ENCODE measurements around the gene PRPH. TPM values are rescaled to one million over a fixed set of nuclear protein-coding genes. Genes with fewer than 3 reads are reported as not detected.

PRPH gene
- total and polyA plus RNA-seq, 2 donors (not counting 1 experiment from before 2014, with no cell fraction given), result not detected

DNA sequence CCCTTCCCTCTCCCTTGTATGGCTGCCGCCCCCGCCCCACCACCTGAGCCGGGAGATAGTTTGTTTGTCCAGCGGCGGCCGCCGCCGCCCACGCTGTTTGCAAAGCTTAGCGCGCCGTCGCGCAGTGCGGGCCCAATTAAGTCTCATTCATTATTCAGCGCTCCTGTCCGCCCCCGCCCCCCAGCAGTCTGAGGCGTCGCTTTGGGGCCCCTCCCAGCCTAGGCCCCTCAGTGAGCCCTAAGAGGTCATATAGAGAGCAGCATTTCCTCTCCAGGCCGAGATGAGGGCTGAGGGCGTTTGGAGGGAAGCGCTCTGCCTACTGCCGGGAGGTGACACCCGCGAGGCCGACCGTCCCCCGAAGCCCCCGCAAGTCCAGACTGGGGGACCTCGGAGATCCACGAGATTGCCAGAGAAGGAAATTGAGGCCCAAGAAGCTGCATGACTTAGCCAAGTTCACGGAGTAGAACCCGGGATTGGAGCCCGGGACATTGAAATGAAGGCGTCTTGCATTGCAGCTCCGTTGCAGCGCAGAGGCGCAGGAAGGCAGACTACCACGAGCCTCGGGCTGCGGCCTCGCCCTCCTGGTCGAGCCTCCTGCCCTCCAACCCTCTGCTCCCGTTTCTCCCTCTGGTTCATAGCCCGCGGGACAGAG lies 51.8 kb downstream of the PRPH start, which contains the start of gene DNAJC22:
Gene DNAJC22 (plus strand): TSS at position 230 of the 652 bp plus-strand sequence. CDS start 1,985 bp downstream, outside the sequence.
- CTCF ChIA-PET, result interaction anchor here (0.6 to 22.4 kb wide), 17 partner anchors 11 to 283 kb away, joined by 3 to 729 read pairs (median 7); partner anchors contain the start of genes C1QL4, KCNH3, PRPH and SPATS2
- H3K4me1 Mint-ChIP-seq, result peaks cover 57% of the 10 kb centered on the region

More for the DNA sequence above, 51.8 kb downstream of the PRPH start, which contains the start of gene DNAJC22:
- H3K9ac ChIP-seq (ENCODE audit: low read length), result peak within 1 kb of the TSS; percentile 39
- H2AFZ ChIP-seq (ENCODE audit: insufficient read depth, low read depth, low read length, poor library complexity, severe bottlenecking), result peak within 1 kb of the TSS; percentile 53
- POLR2A ChIA-PET, result interaction anchor here (0.6 to 2.0 kb wide), 3 partner anchors 20 to 276 kb away, joined by 5 to 9 read pairs (median 8); partner anchors contain the start of genes SPATS2 and TROAP
- 1% methylated on average over 46 of the region's 47 CpGs for WGBS (ENCODE audit: insufficient coverage)
- Mint-ChIP-seq H3K27me3 (peaks cover 49% of the 10 kb centered on the region), H3K27ac (peak within 1 kb of the TSS; percentile 27), H3K4me3 (peak within 1 kb of the TSS; percentile 90), H3K9me3 (ENCODE audit: insufficient read depth) (no peaks in the 10 kb centered on the region)
- H3K27me3 ChIP-seq (replicated peaks in 1 of 4; ENCODE audit: control extremely low read depth in 1 of 4, control insufficient read depth in 3 of 4, insufficient read depth in 4 of 4, low read length in 3 of 4), result peaks cover 0 to 87% (median 63%) of the 10 kb centered on the region in 4 experiments
- intact Hi-C loops (cut with micrococcal nuclease), result loop anchor here (1.0 to 10.0 kb wide), 5 partner anchors 9 to 498 kb away; partner anchors contain the start of genes BCDIN3D, C1QL4 and DHH
- peak within 1 kb of the TSS; percentile 80 for H3K4me2 ChIP-seq (replicated peaks; ENCODE audit: low read depth, low read length, poor library complexity, severe bottlenecking)
- peaks cover 24% of the 10 kb centered on the region for H4K20me1 ChIP-seq (ENCODE audit: control insufficient read depth, insufficient read depth, low read length, poor library complexity, severe bottlenecking)
- H3K4me1 ChIP-seq (ENCODE audit: control insufficient read depth in 2 of 2, insufficient read depth in 2 of 2, low read length in 2 of 2), result peaks cover 64 to 67% of the 10 kb centered on the region in 2 donors
- H3K79me2 ChIP-seq (ENCODE audit: control insufficient read depth, insufficient read depth, low read length), result no peaks in the 10 kb centered on the region
- H3K27ac ChIP-seq (ENCODE audit: low read length in 2 of 2), result no peak within 1 kb of the TSS
- peak within 1 kb of the TSS; percentile 11 to 61 (median 39) for H3K4me3 ChIP-seq (ENCODE audit: control extremely low read depth in 1 of 5, extremely low read depth in 1 of 5, insufficient read depth in 1 of 5, low read depth in 2 of 5, low read length in 4 of 5)
- DNase-seq (peak; percentile 68), ATAC-seq (ENCODE audit: low read depth) (no peak)
- TF ChIP-seq EZH2 (IDR thresholded peaks at IDR 0.05; ENCODE audit: borderline replicate concordance, insufficient read depth, low read depth, low read length, poor library complexity, severe bottlenecking), result peak; percentile 92
- TF ChIP-seq, protein P1, sequence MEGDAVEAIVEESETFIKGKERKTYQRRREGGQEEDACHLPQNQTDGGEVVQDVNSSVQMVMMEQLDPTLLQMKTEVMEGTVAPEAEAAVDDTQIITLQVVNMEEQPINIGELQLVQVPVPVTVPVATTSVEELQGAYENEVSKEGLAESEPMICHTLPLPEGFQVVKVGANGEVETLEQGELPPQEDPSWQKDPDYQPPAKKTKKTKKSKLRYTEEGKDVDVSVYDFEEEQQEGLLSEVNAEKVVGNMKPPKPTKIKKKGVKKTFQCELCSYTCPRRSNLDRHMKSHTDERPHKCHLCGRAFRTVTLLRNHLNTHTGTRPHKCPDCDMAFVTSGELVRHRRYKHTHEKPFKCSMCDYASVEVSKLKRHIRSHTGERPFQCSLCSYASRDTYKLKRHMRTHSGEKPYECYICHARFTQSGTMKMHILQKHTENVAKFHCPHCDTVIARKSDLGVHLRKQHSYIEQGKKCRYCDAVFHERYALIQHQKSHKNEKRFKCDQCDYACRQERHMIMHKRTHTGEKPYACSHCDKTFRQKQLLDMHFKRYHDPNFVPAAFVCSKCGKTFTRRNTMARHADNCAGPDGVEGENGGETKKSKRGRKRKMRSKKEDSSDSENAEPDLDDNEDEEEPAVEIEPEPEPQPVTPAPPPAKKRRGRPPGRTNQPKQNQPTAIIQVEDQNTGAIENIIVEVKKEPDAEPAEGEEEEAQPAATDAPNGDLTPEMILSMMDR (IDR thresholded peaks at IDR 0.05), result no peak
- no peaks in the 10 kb centered on the region for H3K36me3 ChIP-seq (replicated peaks in 1 of 2; ENCODE audit: control extremely low read depth in 1 of 2, control insufficient read depth in 1 of 2, extremely low read depth in 1 of 2, insufficient read depth in 2 of 2, low read length in 1 of 2)
- peaks cover 0 to 33% (median 0%) of the 10 kb centered on the region in 3 donors for H3K9me3 ChIP-seq (ENCODE audit: control extremely low read depth in 1 of 3, control insufficient read depth in 2 of 3, insufficient read depth in 1 of 3, low read length in 2 of 3)
